ENCODE measurements around the gene CNTNAP5. TPM values are rescaled to one million over a fixed set of nuclear protein-coding genes. Genes with fewer than 3 reads are reported as not detected.

CNTNAP5 gene
- total and polyA plus RNA-seq, 2 of the 13 experiments (the other 11 are each of a cell fraction or from before 2014, with no cell fraction given): not detected

DNA sequence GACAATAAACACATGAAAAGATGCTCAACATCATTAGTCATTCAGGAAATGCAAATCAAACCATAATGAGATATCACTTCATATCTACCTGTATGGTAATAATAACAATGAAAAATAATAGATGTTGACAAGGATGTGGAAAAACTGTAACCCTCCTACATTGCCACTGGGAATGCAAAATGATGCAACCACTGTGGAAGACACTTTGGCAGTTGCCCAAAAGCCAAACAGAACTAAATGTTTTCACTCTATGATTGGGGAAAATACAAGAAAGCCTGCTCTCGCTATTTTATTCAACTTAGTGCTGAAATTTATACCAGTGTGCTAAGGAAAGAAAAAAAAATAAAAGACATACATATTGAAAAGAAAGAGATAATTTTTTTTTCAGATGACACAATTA lies 934.5 kb downstream of the CNTNAP5 start (continued):
- TF ChIP-seq MLXIP (CRISPR knock-in tag; IDR thresholded peaks at IDR 0.05; ENCODE audit: borderline replicate concordance) (no peak), MIXL1 (CRISPR knock-in tag; IDR thresholded peaks at IDR 0.05) (no peak), ZNF850 (CRISPR knock-in tag; conservative IDR thresholded peaks at IDR 0.05) (no peak), PTBP1 (IDR thresholded peaks at IDR 0.05; ENCODE audit: low read depth, low read length, poor library complexity, severe bottlenecking) (no peak), SIN3B (IDR thresholded peaks at IDR 0.05; ENCODE audit: low read length) (no peak)

- no peak for FAIRE-seq
- WGBS (ENCODE audit: low lambda C conversion rate): under 1% methylated on average over 4 of the region's 4 CpGs
- TF ChIP-seq CAMTA2 (CRISPR knock-in tag; IDR thresholded peaks at IDR 0.05; ENCODE audit: borderline replicate concordance) (no peak), TAF1 (CRISPR knock-in tag; IDR thresholded peaks at IDR 0.05) (no peak), POGZ (CRISPR knock-in tag; IDR thresholded peaks at IDR 0.05) (no peak), FOXK1 (CRISPR knock-in tag; IDR thresholded peaks at IDR 0.05; ENCODE audit: borderline replicate concordance, low read depth) (no peak), SIX4 (CRISPR knock-in tag; IDR thresholded peaks at IDR 0.05) (no peak), MAFG (CRISPR knock-in tag; IDR thresholded peaks at IDR 0.05) (no peak), HMGXB3 (CRISPR knock-in tag; IDR thresholded peaks at IDR 0.05; ENCODE audit: borderline replicate concordance) (no peak), NFRKB (IDR thresholded peaks at IDR 0.05) (no peak), CSRNP2 (CRISPR knock-in tag; conservative IDR thresholded peaks at IDR 0.05; ENCODE audit: low read depth) (no peak), HOXA5 (CRISPR knock-in tag; IDR thresholded peaks at IDR 0.05) (no peak), CBX2 (IDR thresholded peaks at IDR 0.05; ENCODE audit: low read depth, low read length) (no peak), CBX2 (CRISPR knock-in tag; IDR thresholded peaks at IDR 0.05; ENCODE audit: low read depth) (no peak)
Measured at GRCh38 chr2:124961132-124961531, 936.0 kb downstream of the CNTNAP5 start.

More at GRCh38 chr2:124961132-124961531, 936.0 kb downstream of the CNTNAP5 start:
- Histone ChIP-seq H3K4me1 (ENCODE audit: insufficient read depth, low read length) (no peaks in the 10 kb centered on the region), H3K79me2 (ENCODE audit: insufficient read depth, low read length) (no peaks in the 10 kb centered on the region), H3K4me3 (replicated peaks in 1 of 3; ENCODE audit: insufficient read depth in 1 of 3, low read depth in 2 of 3, low read length in 3 of 3) (no peak overlapping the region), H3K4me2 (ENCODE audit: low read depth, low read length) (no peak overlapping the region), H3K27ac (ENCODE audit: extremely low read length, insufficient read depth, low read length) (no peak overlapping the region), H2AFZ (ENCODE audit: low read length) (no peak overlapping the region), H3K27me3 (ENCODE audit: control insufficient read depth in 1 of 2, insufficient read depth in 2 of 2, low read length in 2 of 2) (no peaks in the 10 kb centered on the region), H3K9ac (ENCODE audit: insufficient read depth, low read depth, low read length) (no peak overlapping the region), H3K9me3 (ENCODE audit: low read length) (peaks cover 12% of the 10 kb centered on the region), H4K20me1 (ENCODE audit: insufficient read depth, low read length) (no peaks in the 10 kb centered on the region), H3K36me3 (replicated peaks in 1 of 2; ENCODE audit: control insufficient read depth in 1 of 2, insufficient read depth in 2 of 2, low read length in 2 of 2) (no peaks in the 10 kb centered on the region)
- ChIA-PET POLR2A (no interaction called here), CTCF (ENCODE audit: low intra/inter-chr PET ratio, low total read pairs) (no interaction called here)
- in situ Hi-C loops (cut with HindIII; ENCODE audit: extremely low pct_ligation_motif_present, low pct_unique_long_range_greater_than_20kb): no loop called here
- DNase-seq (ENCODE audit: low spot score) (no peak), ATAC-seq (no peak)
- BruUV-seq (replicated peaks): no TSS peak
- intact Hi-C loops (cut with micrococcal nuclease; ENCODE audit: unreplicated experiment): no loop called here
